Retina (tissue), 1 donor: Measurements from ENCODE around the gene MYH4.

Experiments
- DNase-seq: peaks from one replicate; pipeline ENCODE4 v3.0.0-alpha.2; 2016

The MYH4 gene

GRCh38 chr17:10469459-10469858 is at the start of gene MYH4:
Gene MYH4, minus strand, starts transcription at chr17:10469559. Its CDS starts 2,814 bp downstream, at chr17:10466745.
- DNase-seq, result no peak

DNA sequence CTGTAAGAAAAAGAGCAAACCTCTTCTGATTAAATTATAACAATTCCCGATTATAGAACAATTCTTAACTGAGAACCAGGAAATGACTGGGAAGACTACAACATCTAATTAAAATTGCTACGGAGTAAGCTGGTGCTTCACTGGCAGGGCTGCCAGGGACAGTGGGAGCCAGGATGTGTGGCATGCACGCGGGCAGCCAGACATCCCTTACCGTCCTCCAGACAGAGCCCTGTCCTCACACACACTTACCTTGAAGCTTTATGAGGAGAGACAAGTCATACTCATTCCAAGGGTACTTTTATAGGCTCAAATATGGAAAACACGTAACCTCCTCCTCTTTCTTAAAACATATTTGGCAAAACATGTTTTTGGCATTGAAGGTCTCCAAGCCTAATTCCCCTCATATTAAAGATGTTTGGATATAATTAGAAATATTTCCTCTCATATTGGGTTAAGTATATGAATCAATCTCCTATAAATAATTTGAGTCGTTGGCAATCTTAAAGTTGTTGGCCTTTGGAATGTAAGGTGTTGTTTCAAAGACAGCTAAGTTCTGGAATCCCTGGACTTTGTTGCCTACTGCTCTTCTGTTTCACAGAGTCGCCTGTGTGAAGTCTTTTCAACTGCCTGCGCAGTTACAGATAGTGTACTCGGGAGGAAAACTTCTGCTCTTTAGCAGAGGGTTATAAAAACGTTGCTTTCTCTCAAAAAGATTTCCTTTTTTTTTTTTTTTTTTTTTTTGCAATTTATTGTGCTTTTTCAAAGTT is 49.1 kb upstream of the MYH4 start, which contains the start of gene MYH1:
Gene MYH1 (minus strand): TSS at position 272 of the 767 bp plus-strand sequence. CDS start 1,900 bp downstream, outside the sequence.
- DNase-seq, result no peak

DNA sequence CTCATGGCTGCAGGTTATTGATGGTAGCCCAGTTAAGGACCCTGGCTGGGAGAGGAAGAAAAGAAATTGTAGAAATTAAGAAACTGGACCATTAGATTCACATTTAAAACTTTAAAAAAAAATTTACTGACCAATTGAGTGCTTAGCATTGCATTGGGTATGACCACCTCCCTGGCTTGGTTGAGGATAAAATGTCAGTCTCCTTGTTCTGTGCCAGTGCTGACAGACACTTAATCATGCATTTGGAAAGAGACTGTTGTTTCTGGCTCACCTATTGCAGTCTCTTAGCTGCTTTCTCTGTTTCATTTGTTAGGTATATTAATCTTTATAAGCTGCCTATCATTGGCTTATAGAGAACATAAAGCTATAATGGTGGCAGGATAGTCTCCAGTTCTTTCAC is 47.3 kb upstream of the MYH4 start:
- no peak for DNase-seq

- no peak for DNase-seq
These were observed 46.7 kb upstream of the MYH4 start for GRCh38 chr17:10516065-10516464.

GRCh38 chr17:10513299-10514067 is 44.1 kb upstream of the MYH4 start:
- no peak for DNase-seq

- DNase-seq, result no peak
These were observed 43.5 kb upstream of the MYH4 start for GRCh38 chr17:10512856-10513255.

DNA sequence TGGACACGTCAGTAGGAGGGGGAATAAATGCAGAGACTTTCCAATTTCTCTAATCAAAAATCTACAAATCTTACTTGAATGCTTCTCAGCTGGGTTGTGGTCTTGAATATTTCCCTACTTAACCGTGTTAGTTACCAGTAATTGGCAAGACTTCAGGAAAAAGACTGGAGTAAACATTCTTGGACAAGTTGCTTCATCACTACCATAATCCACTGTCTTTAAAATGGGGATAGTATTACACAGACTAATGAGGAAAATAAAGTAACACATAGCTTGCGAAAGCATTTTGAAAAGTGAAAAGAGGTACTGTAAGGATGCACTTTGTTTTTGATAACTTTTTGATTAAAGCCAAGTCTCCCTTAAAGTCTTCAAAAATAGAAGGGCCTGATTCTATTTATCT is 30.6 kb upstream of the MYH4 start:
- no peak for DNase-seq

- DNase-seq, result no peak
These were observed 22.6 kb upstream of the MYH4 start for GRCh38 chr17:10492004-10492403.

GRCh38 chr17:10482252-10482651 is 12.9 kb upstream of the MYH4 start:
- DNase-seq, result no peak

GRCh38 chr17:10477701-10478100 is 8.3 kb upstream of the MYH4 start:
- no peak for DNase-seq

DNA sequence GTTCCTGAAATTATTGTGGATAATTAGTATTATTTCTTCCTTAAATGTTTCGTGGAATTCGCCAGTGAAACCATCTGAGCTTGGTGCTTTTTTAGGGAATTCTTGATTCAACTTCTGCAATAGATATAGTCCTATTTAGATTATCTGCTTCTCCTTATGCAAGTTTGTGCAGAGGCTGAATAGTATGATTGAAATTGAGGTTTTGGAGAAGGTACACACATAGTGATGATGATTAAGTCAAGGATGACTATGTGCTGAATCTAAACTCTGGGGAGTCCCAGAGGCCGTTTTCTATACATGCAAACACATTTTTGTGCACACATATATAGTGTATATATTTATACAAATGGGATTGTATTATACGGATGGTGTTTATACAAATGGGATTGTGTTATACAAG is 5.2 kb upstream of the MYH4 start:
- DNase-seq, result no peak

DNA sequence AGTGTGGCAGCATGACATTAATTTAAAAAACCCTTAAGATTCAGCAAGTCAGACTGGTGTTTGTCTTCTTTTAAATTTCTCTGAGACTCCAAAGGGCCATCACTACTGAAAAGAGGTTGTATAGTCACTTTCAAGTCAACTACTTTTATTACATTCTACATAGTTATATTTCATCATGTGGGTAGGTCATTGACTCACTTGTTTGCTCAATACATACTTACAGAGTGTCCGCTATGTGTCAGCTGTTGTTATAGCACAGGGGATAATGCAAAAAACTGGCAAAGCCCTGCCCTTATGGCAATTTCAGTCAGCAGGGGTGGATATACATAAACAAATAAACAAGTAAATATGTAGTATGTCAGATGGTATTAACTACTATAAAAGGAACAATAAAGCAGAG is 2.5 kb upstream of the MYH4 start:
- DNase-seq, result no peak

- no peak for DNase-seq
These were observed 6.0 kb downstream of the MYH4 start for GRCh38 chr17:10463402-10463801.

- no peak for DNase-seq
These were observed 9.3 kb downstream of the MYH4 start for GRCh38 chr17:10460062-10460461.

DNA sequence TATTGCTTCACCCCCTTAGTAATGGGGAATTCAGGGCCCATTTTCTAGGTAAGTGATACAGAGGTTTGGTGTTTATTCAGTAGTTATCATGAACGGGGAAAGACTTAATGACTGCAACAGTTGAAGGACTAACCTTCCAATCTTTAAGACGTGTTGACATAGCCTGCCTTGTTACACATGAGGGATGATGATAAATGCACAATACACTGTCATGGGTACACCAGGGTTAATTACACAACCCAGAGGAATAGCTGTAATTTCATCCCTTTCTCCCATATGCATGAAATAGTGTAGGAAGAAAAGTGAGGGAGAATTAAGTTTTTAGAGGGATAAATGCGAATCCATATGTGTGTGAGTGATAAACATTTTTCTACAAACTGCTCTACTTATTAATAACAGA is 10.7 kb downstream of the MYH4 start:
- no peak for DNase-seq

DNA sequence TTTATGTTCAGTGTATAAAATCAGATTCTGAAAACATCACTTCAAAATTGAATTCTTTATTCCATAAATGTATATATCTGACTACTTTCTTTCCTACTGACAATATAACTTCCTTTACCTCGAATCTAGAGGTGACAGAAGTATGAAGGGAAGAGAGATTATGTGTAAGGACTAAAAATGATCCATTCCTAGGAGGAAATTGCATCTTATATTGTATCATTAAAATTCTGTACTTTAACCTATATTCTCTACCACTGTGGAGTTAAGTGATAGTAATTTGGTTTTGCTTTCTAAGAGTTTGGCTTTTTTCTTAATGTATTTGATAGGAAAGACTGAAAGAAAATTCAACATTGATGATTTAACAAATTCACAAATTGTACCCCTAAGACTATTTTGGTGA is 11.4 kb downstream of the MYH4 start:
- no peak for DNase-seq

GRCh38 chr17:10447026-10447931 is 22.1 kb downstream of the MYH4 start:
- no peak for DNase-seq

DNA sequence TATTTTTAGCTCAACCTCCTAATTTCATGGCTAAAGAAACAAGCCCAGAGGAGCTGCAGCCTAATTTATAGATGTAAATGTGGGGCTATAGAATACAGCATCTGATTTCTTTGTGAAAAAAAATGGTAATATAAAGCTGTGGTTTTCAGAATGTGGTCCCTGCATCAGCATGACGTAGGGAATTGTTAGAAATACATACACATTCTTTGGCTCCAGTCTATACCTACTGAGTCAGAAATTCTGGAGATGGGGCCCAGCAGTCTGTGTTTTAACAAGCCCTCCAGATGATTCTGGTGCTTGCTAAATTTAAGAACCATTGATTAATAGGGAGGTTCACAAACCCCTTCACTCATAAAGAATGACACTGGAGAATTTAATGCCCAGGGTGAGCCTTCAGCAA is 29.5 kb downstream of the MYH4 start:
- no peak for DNase-seq

DNA sequence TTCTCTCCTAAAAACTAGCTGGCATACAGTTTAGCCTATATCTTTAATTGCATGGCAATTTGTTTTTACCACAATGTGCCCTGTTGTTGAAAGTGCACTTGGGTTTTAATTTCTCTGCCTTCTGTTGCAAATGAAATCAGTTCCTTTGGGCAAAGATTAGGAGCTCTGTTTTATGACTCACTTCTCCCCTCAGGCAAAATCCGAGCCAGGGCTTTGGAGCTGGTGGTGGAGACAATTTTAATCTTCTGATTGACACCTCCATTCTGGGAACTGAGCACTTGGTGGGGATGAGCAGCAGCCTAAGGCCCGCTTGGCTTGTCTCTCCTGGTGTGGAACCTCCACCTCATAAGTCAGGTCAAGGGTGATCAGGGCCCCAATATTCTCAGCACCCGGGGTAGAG is 34.3 kb downstream of the MYH4 start:
- no peak for DNase-seq

DNA sequence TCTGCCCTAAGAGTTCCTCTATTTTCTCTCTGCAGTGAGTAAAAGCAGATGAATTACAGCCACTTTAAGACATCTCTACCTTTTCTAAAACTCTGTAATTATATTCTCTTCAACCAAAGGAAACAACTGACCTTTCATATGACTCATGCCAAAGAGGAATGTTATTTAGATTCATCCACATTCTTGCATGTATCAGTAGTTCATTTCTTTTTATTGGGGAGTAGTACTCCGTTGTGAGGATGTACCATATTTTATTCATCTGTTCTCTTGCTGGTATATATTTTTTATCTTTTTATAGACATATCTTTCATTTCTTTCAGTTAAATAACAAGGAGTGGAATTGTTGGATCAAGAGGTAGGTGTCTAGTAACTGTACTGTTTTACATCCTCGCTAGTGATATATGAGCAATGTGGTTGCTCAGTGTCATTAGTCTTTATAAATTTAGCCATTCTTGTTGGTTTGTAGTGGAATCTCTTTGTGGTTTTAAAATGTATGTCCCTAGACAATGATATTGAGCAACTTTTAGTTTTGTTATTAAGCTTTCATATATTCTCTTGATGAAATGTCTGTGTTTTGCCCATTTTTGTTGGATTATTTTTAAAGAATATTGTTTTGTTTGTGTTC is 39.8 kb downstream of the MYH4 start:
- DNase-seq, result no peak

GRCh38 chr17:10428781-10429180 is 40.6 kb downstream of the MYH4 start:
- DNase-seq, result no peak

DNA sequence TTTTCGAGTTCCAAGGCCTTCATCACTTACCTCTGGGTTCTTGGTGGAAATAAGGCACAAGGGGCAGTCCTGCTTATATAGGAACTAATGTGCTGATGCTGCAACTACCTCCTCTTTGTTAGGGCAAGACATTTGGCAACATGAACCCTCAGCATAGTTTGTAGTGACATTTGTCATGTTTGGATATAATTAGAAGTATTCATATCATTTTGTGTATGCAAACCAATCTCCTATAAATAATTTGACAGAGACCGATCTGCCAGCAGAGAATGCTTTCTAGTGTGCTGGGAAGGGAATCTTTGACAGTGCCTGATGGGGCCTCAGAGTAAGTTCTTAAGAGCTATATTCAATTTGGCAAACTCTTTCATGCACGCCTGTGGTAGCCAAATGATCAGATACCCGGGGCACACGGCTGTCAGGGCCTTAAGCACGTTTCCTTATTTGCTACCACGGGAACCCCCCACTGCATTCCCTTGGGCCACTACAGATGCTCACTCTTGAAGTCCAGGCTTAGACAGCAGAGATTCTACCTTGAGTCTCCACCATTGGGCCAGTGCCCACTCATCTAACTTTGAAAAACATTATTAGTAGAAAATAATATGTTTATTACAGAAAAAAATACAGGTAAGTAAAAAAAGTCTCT is 47.3 kb downstream of the MYH4 start, which contains the start of gene MYH8:
Gene MYH8 (minus strand): TSS at position 51 of the 643 bp plus-strand sequence. CDS start 1,723 bp downstream, outside the sequence.
- DNase-seq, result no peak
